IMR-90 (cell line): ENCODE results near the gene NSD2. TPM values are rescaled to one million over a fixed set of nuclear protein-coding genes. Genes with fewer than 3 reads are reported as not detected.

ENCODE experiments used
- ATAC-seq: fragments of 200-7000 bp; cut with Tn5 transposase; 2 replicates; pipeline ENCODE4 v1.9.1; 2020; ENCODE audit warnings: low read depth, mild to moderate bottlenecking, moderate library complexity
- BruUV-seq: library from RNA; stranded (reverse); fragments of 400-500 nt; replicated peaks from 2 replicates; lab custom pipeline; 2021; lab: Mats Ljungman, UMichigan
- CTCF ChIA-PET: fragments of 300-600 bp; formaldehyde crosslinking; extraction: SDS; loops from one replicate; lab custom pipeline; 2021; ENCODE audit warnings: antibody characterized with exemption; lab: Yijun Ruan, JAX
- POLR2A ChIA-PET: fragments of 300-600 bp; sonication (Branson Sonifier 250); formaldehyde crosslinking; loops from one replicate; lab custom pipeline; 2022; ENCODE audit warnings: antibody characterized with exemption; ENCODE audit not compliant: unreplicated experiment; lab: Charles Lee
- DNase-seq: peaks from one replicate; pipeline ENCODE4 v3.0.0; 2013
- H2AFZ ChIP-seq: replicated peaks from 2 replicates; pipeline ENCODE3; 2013; ENCODE audit warnings: low read length, mild to moderate bottlenecking; ENCODE audit not compliant: poor library complexity
- H2AK5ac ChIP-seq: 2 replicates; pipeline ENCODE4 v1.6.1; 2013; ENCODE audit warnings: low read depth, low read length, inconsistent platforms
- H2AK9ac ChIP-seq: replicated peaks from 2 replicates; pipeline ENCODE3; 2013; ENCODE audit warnings: mild to moderate bottlenecking, low read depth, low read length, moderate library complexity; ENCODE audit not compliant: poor library complexity
- H2BK120ac ChIP-seq: 2 replicates; pipeline ENCODE4 v1.6.1; 2013; ENCODE audit warnings: low read depth, low read length, inconsistent platforms
- H2BK15ac ChIP-seq: 3 replicates; pipeline ENCODE4 v1.6.1; 2013; ENCODE audit warnings: low read depth, low read length, inconsistent platforms
- H2BK20ac ChIP-seq: 2 replicates; pipeline ENCODE4 v1.6.1; 2013; ENCODE audit warnings: low read depth, mild to moderate bottlenecking, inconsistent platforms, low read length, moderate library complexity
- H2BK5ac ChIP-seq: 2 replicates; pipeline ENCODE4 v1.6.1; 2013; ENCODE audit warnings: mild to moderate bottlenecking, low read depth, low read length, inconsistent platforms; ENCODE audit not compliant: poor library complexity, severe bottlenecking
- H3K14ac ChIP-seq: replicated peaks from 2 replicates; pipeline ENCODE4 v1.6.1; 2013; ENCODE audit warnings: low read depth, low read length, inconsistent platforms
- H3K18ac ChIP-seq: 2 replicates; pipeline ENCODE4 v1.6.1; 2013; ENCODE audit warnings: low read depth, low read length, control low read depth
- H3K23ac ChIP-seq: 2 replicates; pipeline ENCODE4 v1.6.1; 2013; ENCODE audit warnings: low read depth, low read length, inconsistent platforms
- H3K27ac ChIP-seq: 2 replicates; pipeline ENCODE4 v1.5.1; 2013; ENCODE audit warnings: mild to moderate bottlenecking, control low read depth, low read length; ENCODE audit not compliant: insufficient read depth
- H3K27me3 ChIP-seq: 2 replicates; pipeline ENCODE4 v1.6.1; 2013; ENCODE audit warnings: low read length; ENCODE audit not compliant: control insufficient read depth, insufficient read depth
- H3K36me3 ChIP-seq: 2 replicates; pipeline ENCODE4 v1.6.1; 2013; ENCODE audit warnings: low read length, mixed read lengths; ENCODE audit not compliant: control insufficient read depth, insufficient read depth
- H3K4ac ChIP-seq: 2 replicates; pipeline ENCODE4 v1.6.1; 2013; ENCODE audit warnings: low read depth, low read length, inconsistent platforms
- H3K4me1 ChIP-seq: 2 replicates; pipeline ENCODE4 v1.6.1; 2013; ENCODE audit warnings: low read length, mixed read lengths; ENCODE audit not compliant: control insufficient read depth, insufficient read depth
- H3K4me2 ChIP-seq: 2 replicates; pipeline ENCODE4 v1.6.1; 2013; ENCODE audit warnings: low read depth, mild to moderate bottlenecking, control low read depth, low read length, moderate library complexity
- H3K4me3 ChIP-seq: 2 replicates; pipeline ENCODE4 v1.5.1; 2013; ENCODE audit warnings: low read depth, mild to moderate bottlenecking, control low read depth, low read length, moderate library complexity; ENCODE audit not compliant: insufficient read depth
- H3K56ac ChIP-seq: 2 replicates; pipeline ENCODE4 v1.6.1; 2013; ENCODE audit warnings: low read length, inconsistent platforms; ENCODE audit not compliant: insufficient read depth; ENCODE audit errors: extremely low read depth
- H3K79me1 ChIP-seq, 2 experiments: 2 replicates each; pipeline ENCODE4 v1.6.1; 2013; ENCODE audit warnings: low read length in 2 of 2, inconsistent platforms in 1 of 2, low read depth in 1 of 2
- H3K9ac ChIP-seq: 2 replicates; pipeline ENCODE4 v1.6.1; 2013; ENCODE audit warnings: low read depth, low read length, control low read depth
- H3K9me1 ChIP-seq: 2 replicates; pipeline ENCODE4 v1.6.1; 2013; ENCODE audit warnings: low read length, inconsistent platforms; ENCODE audit not compliant: insufficient read depth
- H3K9me3 ChIP-seq: 2 replicates; pipeline ENCODE4 v1.6.1; 2013; ENCODE audit warnings: low read length; ENCODE audit not compliant: control insufficient read depth, insufficient read depth
- H4K20me1 ChIP-seq: 2 replicates; pipeline ENCODE4 v1.6.1; 2013; ENCODE audit warnings: low read length, inconsistent platforms; ENCODE audit not compliant: insufficient read depth
- H4K5ac ChIP-seq: 2 replicates; pipeline ENCODE4 v1.6.1; 2013; ENCODE audit warnings: mild to moderate bottlenecking, low read depth, low read length, control low read depth
- H4K8ac ChIP-seq, 2 experiments: 2 replicates each; pipeline ENCODE4 v1.6.1; 2013; ENCODE audit warnings: low read depth in 2 of 2, low read length in 2 of 2, control low read depth in 1 of 2, inconsistent platforms in 1 of 2
- H4K91ac ChIP-seq: 2 replicates; pipeline ENCODE4 v1.6.1; 2013; ENCODE audit warnings: low read depth, low read length, inconsistent platforms; ENCODE audit not compliant: insufficient read depth
- BHLHE40 ChIP-seq: fragments of 150-350 bp; IDR thresholded peaks from 2 replicates; pipeline ENCODE4 v1.6.1; 2016; ENCODE audit warnings: mild to moderate bottlenecking, low read depth, low read length
- CEBPB ChIP-seq: IDR thresholded peaks from 2 replicates; pipeline ENCODE4 v1.6.1; 2012; ENCODE audit warnings: low read depth, low read length, improper control_type of control experiment
- CHD1 ChIP-seq: IDR thresholded peaks from 2 replicates; pipeline ENCODE4 v1.6.1; 2012; ENCODE audit warnings: low read depth, low read length, improper control_type of control experiment
- FOS ChIP-seq: fragments of 150-350 bp; IDR thresholded peaks from 2 replicates; pipeline ENCODE4 v1.6.1; 2016; ENCODE audit warnings: low read depth, low read length
- MAFK ChIP-seq: IDR thresholded peaks from 2 replicates; pipeline ENCODE4 v1.6.1; 2012; ENCODE audit warnings: low read depth, low read length, improper control_type of control experiment
- MAZ ChIP-seq: IDR thresholded peaks from 2 replicates; pipeline ENCODE4 v1.6.1; 2012; ENCODE audit warnings: low read depth, mild to moderate bottlenecking, low read length, improper control_type of control experiment, moderate library complexity, borderline replicate concordance
- MXI1 ChIP-seq: IDR thresholded peaks from 2 replicates; pipeline ENCODE4 v1.6.1; 2012; ENCODE audit warnings: low read depth, mild to moderate bottlenecking, low read length, moderate library complexity, borderline replicate concordance
- RFX5 ChIP-seq: IDR thresholded peaks from 2 replicates; pipeline ENCODE4 v1.8.0; 2012; ENCODE audit warnings: low read depth, mild to moderate bottlenecking, low read length, moderate library complexity
- SMC3 ChIP-seq: fragments of 150-350 bp; IDR thresholded peaks from 2 replicates; pipeline ENCODE4 v1.6.1; 2016; ENCODE audit warnings: low read depth, mild to moderate bottlenecking, antibody characterized with exemption, low read length, moderate library complexity
- WGBS, 2 experiments: methylation state at CpG; one replicate each; pipeline versions ENCODE4 v1.1.5 to v1.1.7; 2013; ENCODE audit warnings: missing lambda C conversion rate in 2 of 2; ENCODE audit not compliant: insufficient read length in 1 of 2; ENCODE audit errors: extremely low coverage in 2 of 2; 5-methylcytosine and 5-hydroxymethylcytosine counted together
- dilution Hi-C: fragments of 300-500 bp; cut with HindIII; formaldehyde crosslinking; loops from one replicate; pipeline ENCODE4 v1.14.3; 2018; ENCODE audit warnings: low sequenced_read_pairs; ENCODE audit not compliant: unreplicated experiment
- in situ Hi-C: fragments of 300-500 bp; cut with MboI; formaldehyde crosslinking; loops from 3 replicates; pipeline ENCODE4 v1.14.3; 2019; ENCODE audit warnings: low sequenced_read_pairs, inconsistent platforms, mixed read lengths
- intact Hi-C: fragments of 100-400 bp; cut with micrococcal nuclease; formaldehyde crosslinking; loops from 2 replicates; pipeline ENCODE4 v1.10.0; 2022
- polyA plus RNA-seq, 3 experiments: library from polyadenylated mRNA; depleted of rRNA; stranded (reverse); fragments of >200 nt; gene quantifications; 2 replicates each; pipeline ENCODE4 v1.2.3, GENCODE V29; 2012; ENCODE audit warnings: low replicate concordance in 1 of 3
- total RNA-seq: library from RNA; depleted of rRNA; stranded (reverse); fragments of >200 nt; gene quantifications from 2 replicates; pipeline ENCODE4 v1.2.3, GENCODE V29; 2012
- TF ChIP-seq, protein P1 (sequence below): fragments of 150-350 bp; IDR thresholded peaks from 2 replicates; pipeline ENCODE4 v1.6.1; 2017; ENCODE audit warnings: mild to moderate bottlenecking, antibody characterized with exemption, low read length, low read depth
- TF ChIP-seq, protein P2 (sequence below): conservative IDR thresholded peaks from 2 replicates; pipeline ENCODE4 v1.5.1; 2012; ENCODE audit warnings: mild to moderate bottlenecking, low read depth, low read length, improper control_type of control experiment
- TF ChIP-seq, protein P3 (sequence below): fragments of 150-350 bp; IDR thresholded peaks from 2 replicates; pipeline ENCODE4 v1.6.1; 2016; ENCODE audit warnings: low read depth, mild to moderate bottlenecking, low read length, moderate library complexity, borderline replicate concordance

Gene NSD2
- total and polyA plus RNA-seq, 2 of the 4 experiments (the other 2 are of a cell fraction), result 35.9 to 68.1 TPM

DNA sequence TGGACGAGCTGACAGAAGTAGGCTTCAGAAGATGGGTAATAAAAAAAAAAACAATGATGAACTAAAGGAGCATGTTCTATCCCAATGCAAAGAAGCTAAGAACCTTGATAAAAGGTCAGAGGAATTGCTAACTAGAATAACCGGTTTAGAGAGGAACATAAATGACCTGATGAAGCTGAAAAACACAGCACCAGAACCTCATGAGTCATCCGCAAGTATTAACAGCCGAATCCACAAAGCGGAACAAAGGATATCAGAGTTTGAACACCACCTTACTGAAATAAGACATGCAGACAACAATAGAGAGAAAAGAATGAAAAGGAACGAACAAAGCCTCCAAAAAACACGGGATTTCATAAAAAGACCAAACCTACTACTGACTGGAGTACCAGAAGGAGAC lies 127.1 kb downstream of the NSD2 start:
- Histone ChIP-seq H2AK9ac (no peak overlapping the region), H3K79me1 (peaks cover 35 to 48% of the 10 kb centered on the region in 2 experiments), H2BK5ac (no peak overlapping the region), H3K4me1 (no peaks in the 10 kb centered on the region), H3K36me3 (no peaks in the 10 kb centered on the region; the same call in none of the 2 replicates), H3K56ac (no peak overlapping the region), H3K9ac (no peak overlapping the region), H3K9me3 (peaks cover 5% of the 10 kb centered on the region), H2BK120ac (no peak overlapping the region), H2AFZ (no peak overlapping the region), H2BK15ac (no peak overlapping the region), H3K14ac (no peak overlapping the region), H3K4me2 (no peak overlapping the region), H4K91ac (no peak overlapping the region), H3K4me3 (no peak overlapping the region), H2BK20ac (no peak overlapping the region), H3K23ac (no peak overlapping the region), H3K27ac (no peak overlapping the region), H4K20me1 (peaks cover 24% of the 10 kb centered on the region; the same call in 1 of the 2 replicates), H4K5ac (no peak overlapping the region), H3K18ac (no peak overlapping the region), H3K4ac (no peak overlapping the region), H3K9me1 (peaks cover 5% of the 10 kb centered on the region), H3K27me3 (no peaks in the 10 kb centered on the region), H2AK5ac (no peak overlapping the region), H4K8ac (no peak overlapping the region)
- dilution Hi-C loops (no loop called here), in situ Hi-C loops (no loop called here), intact Hi-C loops (no loop called here)
- TF ChIP-seq, protein P1, sequence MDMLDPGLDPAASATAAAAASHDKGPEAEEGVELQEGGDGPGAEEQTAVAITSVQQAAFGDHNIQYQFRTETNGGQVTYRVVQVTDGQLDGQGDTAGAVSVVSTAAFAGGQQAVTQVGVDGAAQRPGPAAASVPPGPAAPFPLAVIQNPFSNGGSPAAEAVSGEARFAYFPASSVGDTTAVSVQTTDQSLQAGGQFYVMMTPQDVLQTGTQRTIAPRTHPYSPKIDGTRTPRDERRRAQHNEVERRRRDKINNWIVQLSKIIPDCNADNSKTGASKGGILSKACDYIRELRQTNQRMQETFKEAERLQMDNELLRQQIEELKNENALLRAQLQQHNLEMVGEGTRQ, result no peak
- TF ChIP-seq CEBPB (no peak), SMC3 (no peak), FOS (no peak), RFX5 (no peak), MAFK (no peak), MXI1 (no peak), BHLHE40 (no peak), CHD1 (no peak), MAZ (no peak)
- TF ChIP-seq, protein P2, sequence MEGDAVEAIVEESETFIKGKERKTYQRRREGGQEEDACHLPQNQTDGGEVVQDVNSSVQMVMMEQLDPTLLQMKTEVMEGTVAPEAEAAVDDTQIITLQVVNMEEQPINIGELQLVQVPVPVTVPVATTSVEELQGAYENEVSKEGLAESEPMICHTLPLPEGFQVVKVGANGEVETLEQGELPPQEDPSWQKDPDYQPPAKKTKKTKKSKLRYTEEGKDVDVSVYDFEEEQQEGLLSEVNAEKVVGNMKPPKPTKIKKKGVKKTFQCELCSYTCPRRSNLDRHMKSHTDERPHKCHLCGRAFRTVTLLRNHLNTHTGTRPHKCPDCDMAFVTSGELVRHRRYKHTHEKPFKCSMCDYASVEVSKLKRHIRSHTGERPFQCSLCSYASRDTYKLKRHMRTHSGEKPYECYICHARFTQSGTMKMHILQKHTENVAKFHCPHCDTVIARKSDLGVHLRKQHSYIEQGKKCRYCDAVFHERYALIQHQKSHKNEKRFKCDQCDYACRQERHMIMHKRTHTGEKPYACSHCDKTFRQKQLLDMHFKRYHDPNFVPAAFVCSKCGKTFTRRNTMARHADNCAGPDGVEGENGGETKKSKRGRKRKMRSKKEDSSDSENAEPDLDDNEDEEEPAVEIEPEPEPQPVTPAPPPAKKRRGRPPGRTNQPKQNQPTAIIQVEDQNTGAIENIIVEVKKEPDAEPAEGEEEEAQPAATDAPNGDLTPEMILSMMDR, result no peak
- TF ChIP-seq, protein P3, sequence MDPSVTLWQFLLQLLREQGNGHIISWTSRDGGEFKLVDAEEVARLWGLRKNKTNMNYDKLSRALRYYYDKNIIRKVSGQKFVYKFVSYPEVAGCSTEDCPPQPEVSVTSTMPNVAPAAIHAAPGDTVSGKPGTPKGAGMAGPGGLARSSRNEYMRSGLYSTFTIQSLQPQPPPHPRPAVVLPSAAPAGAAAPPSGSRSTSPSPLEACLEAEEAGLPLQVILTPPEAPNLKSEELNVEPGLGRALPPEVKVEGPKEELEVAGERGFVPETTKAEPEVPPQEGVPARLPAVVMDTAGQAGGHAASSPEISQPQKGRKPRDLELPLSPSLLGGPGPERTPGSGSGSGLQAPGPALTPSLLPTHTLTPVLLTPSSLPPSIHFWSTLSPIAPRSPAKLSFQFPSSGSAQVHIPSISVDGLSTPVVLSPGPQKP, result no peak
- DNase-seq (no peak), ATAC-seq (no peak)
- ChIA-PET CTCF (no interaction called here), POLR2A (no interaction called here)
- no TSS peak for BruUV-seq
- no CpG with 5 or more reads among the region's 7 CpGs for WGBS, 2 experiments
